H1 (cell line): ENCODE data around the gene CS. TPM values are rescaled to one million over a fixed set of nuclear protein-coding genes. Genes with fewer than 3 reads are reported as not detected.

Experiments
- CTCF ChIA-PET: fragments of 300-600 bp; sonication (Branson Sonifier 250); formaldehyde crosslinking; loops from one replicate; lab custom pipeline; 2021; ENCODE audit not compliant: partially characterized antibody; lab: Charles Lee
- POLR2A ChIA-PET: fragments of 300-600 bp; sonication (Branson Sonifier 250); formaldehyde crosslinking; loops from one replicate; lab custom pipeline; 2021; ENCODE audit warnings: inconsistent platforms; ENCODE audit not compliant: partially characterized antibody; lab: Charles Lee
- DNase-seq, 2 experiments: peaks; one replicate each; pipeline versions ENCODE4 v3.0.0 to v3.0.0-alpha.2; 2010 to 2022; ENCODE audit warnings: low spot score in 2 of 2, low read depth in 1 of 2, mixed read lengths in 1 of 2
- FAIRE-seq: peaks from 2 replicates; lab custom pipeline; 2011; peaks lifted over from hg19 to GRCh38; lab: Jason Lieb, UNC
- H2AFZ ChIP-seq: 2 replicates; pipeline ENCODE4 v1.8.1; 2012; ENCODE audit warnings: low read length, inconsistent platforms
- H2AK5ac ChIP-seq: 2 replicates; pipeline ENCODE4 v1.6.1; 2013; ENCODE audit warnings: low read depth, low read length
- H2BK120ac ChIP-seq: replicated peaks from 2 replicates; pipeline ENCODE3; 2013; ENCODE audit warnings: low read depth, low read length, inconsistent platforms
- H2BK12ac ChIP-seq: 2 replicates; pipeline ENCODE4 v1.6.1; 2013; ENCODE audit warnings: low read depth, low read length
- H2BK15ac ChIP-seq: 2 replicates; pipeline ENCODE4 v1.6.1; 2013; ENCODE audit warnings: low read length
- H2BK20ac ChIP-seq: 2 replicates; pipeline ENCODE4 v1.6.1; 2013; ENCODE audit warnings: low read length
- H2BK5ac ChIP-seq: 2 replicates; pipeline ENCODE4 v1.6.1; 2013; ENCODE audit warnings: low read depth, low read length
- H3K14ac ChIP-seq: 2 replicates; pipeline ENCODE4 v1.6.1; 2013; ENCODE audit warnings: inconsistent platforms; ENCODE audit not compliant: insufficient read length
- H3K18ac ChIP-seq: 2 replicates; pipeline ENCODE4 v1.6.1; 2013; ENCODE audit warnings: low read length; ENCODE audit errors: extremely low read depth
- H3K23ac ChIP-seq: 2 replicates; pipeline ENCODE4 v1.6.1; 2013; ENCODE audit warnings: inconsistent platforms; ENCODE audit not compliant: insufficient read length
- H3K23me2 ChIP-seq: 2 replicates; pipeline ENCODE4 v1.6.1; 2013; ENCODE audit warnings: low read depth, low read length
- H3K27ac ChIP-seq: 2 replicates; pipeline ENCODE4 v1.6.1; 2011; ENCODE audit warnings: low read depth, low read length, inconsistent platforms
- H3K27me3 ChIP-seq, 4 experiments: replicated peaks in 1 of 4; 1 replicate in 1 of 4; 2 replicates in 3 of 4; pipeline versions ENCODE4 v1.6.1 to v1.8.1; 2011 to 2013; ENCODE audit warnings: low read length in 3 of 4, mild to moderate bottlenecking in 3 of 4, inconsistent platforms in 2 of 4, mixed read lengths in 2 of 4, moderate library complexity in 1 of 4; ENCODE audit not compliant: control insufficient read depth in 3 of 4, insufficient read depth in 3 of 4; ENCODE audit errors: extremely low read depth in 1 of 4
- H3K36me3 ChIP-seq, 4 experiments: 2 replicates each; pipeline versions ENCODE4 v1.6.1 to v1.8.1; 2011 to 2013; ENCODE audit warnings: mild to moderate bottlenecking in 4 of 4, low read length in 3 of 4, moderate library complexity in 2 of 4, control low read depth in 1 of 4, inconsistent platforms in 1 of 4; ENCODE audit not compliant: insufficient read depth in 4 of 4, control insufficient read depth in 2 of 4
- H3K4ac ChIP-seq: replicated peaks from 2 replicates; pipeline ENCODE3; 2013; ENCODE audit warnings: low read length, low read depth, mixed read lengths, inconsistent platforms; ENCODE audit not compliant: insufficient read length
- H3K4me1 ChIP-seq, 4 experiments: replicated peaks in 1 of 4; 1 replicate in 1 of 4; 2 replicates in 3 of 4; pipeline versions ENCODE4 v1.6.1 to v1.8.1; 2011 to 2013; ENCODE audit warnings: low read length in 3 of 4, inconsistent platforms in 2 of 4, mixed read lengths in 1 of 4; ENCODE audit not compliant: insufficient read depth in 4 of 4, control insufficient read depth in 3 of 4
- H3K4me2 ChIP-seq, 2 experiments: 2 replicates each; pipeline versions ENCODE4 v1.6.1 to v1.8.1; 2011 to 2013; ENCODE audit warnings: low read depth in 2 of 2, low read length in 2 of 2, control low read depth in 1 of 2, inconsistent platforms in 1 of 2, mild to moderate bottlenecking in 1 of 2; ENCODE audit not compliant: insufficient read depth in 1 of 2
- H3K4me3 ChIP-seq, 4 experiments: fragments of 200-600, 300-600 bp in 1 of 4; sonication (generic), shearing (Covaris generic), sonication (Bioruptor Twin) in 1 of 4; 2 replicates each; pipeline versions ENCODE4 v1.5.1 to v1.8.1; 2011 to 2016; ENCODE audit warnings: low read length in 4 of 4, low read depth in 3 of 4, control low read depth in 2 of 4, inconsistent platforms in 2 of 4, mild to moderate bottlenecking in 2 of 4, mixed read lengths in 1 of 4, moderate library complexity in 1 of 4; ENCODE audit not compliant: insufficient read depth in 2 of 4; ENCODE audit errors: extremely low read depth in 1 of 4
- H3K56ac ChIP-seq: replicated peaks from 2 replicates; pipeline ENCODE3; 2013; ENCODE audit warnings: low read depth, mild to moderate bottlenecking, mixed read lengths, low read length, inconsistent platforms; ENCODE audit not compliant: insufficient read length
- H3K79me1 ChIP-seq: 2 replicates; pipeline ENCODE4 v1.6.1; 2013; ENCODE audit warnings: low read depth, low read length, control low read depth
- H3K79me2 ChIP-seq, 2 experiments: 2 replicates each; pipeline versions ENCODE4 v1.6.1 to v1.8.1; 2012 to 2013; ENCODE audit warnings: low read length in 2 of 2, mild to moderate bottlenecking in 2 of 2, inconsistent platforms in 1 of 2; ENCODE audit not compliant: insufficient read depth in 2 of 2, control insufficient read depth in 1 of 2
- H3K9ac ChIP-seq, 4 experiments: replicated peaks in 1 of 4; 1 replicate in 1 of 4; 2 replicates in 3 of 4; pipeline versions ENCODE4 v1.6.1 to v1.8.1; 2011 to 2013; ENCODE audit warnings: low read depth in 3 of 4, low read length in 3 of 4, control low read depth in 2 of 4, mild to moderate bottlenecking in 2 of 4, moderate library complexity in 2 of 4, inconsistent platforms in 1 of 4; ENCODE audit errors: extremely low read depth in 1 of 4
- H3K9me3 ChIP-seq, 2 experiments: 2 replicates each; pipeline versions ENCODE4 v1.6.1 to v1.8.1; 2012 to 2013; ENCODE audit warnings: mild to moderate bottlenecking in 2 of 2, moderate library complexity in 2 of 2, control low read depth in 1 of 2, inconsistent platforms in 1 of 2, low read depth in 1 of 2, low read length in 1 of 2, mixed read lengths in 1 of 2; ENCODE audit not compliant: insufficient read depth in 2 of 2
- H4K20me1 ChIP-seq, 2 experiments: replicated peaks in 1 of 2; 2 replicates each; pipeline versions ENCODE3 to v1.8.1; 2011 to 2013; ENCODE audit warnings: inconsistent platforms in 2 of 2, low read length in 2 of 2, mild to moderate bottlenecking in 1 of 2; ENCODE audit not compliant: insufficient read depth in 2 of 2, control insufficient read depth in 1 of 2
- H4K5ac ChIP-seq: 2 replicates; pipeline ENCODE4 v1.6.1; 2013; ENCODE audit warnings: low read length, low read depth, mixed read lengths, inconsistent platforms; ENCODE audit not compliant: insufficient read length
- H4K8ac ChIP-seq: 2 replicates; pipeline ENCODE4 v1.8.0; 2013; ENCODE audit warnings: mild to moderate bottlenecking, moderate library complexity, low read length, inconsistent platforms; ENCODE audit not compliant: insufficient read depth; ENCODE audit errors: extremely low read depth
- H4K91ac ChIP-seq: replicated peaks from 2 replicates; pipeline ENCODE3; 2013; ENCODE audit warnings: low read length, mixed read lengths, inconsistent platforms; ENCODE audit not compliant: insufficient read length
- ATF2 ChIP-seq: IDR thresholded peaks from 2 replicates; pipeline ENCODE4 v1.6.1; 2012; ENCODE audit warnings: low read length, inconsistent platforms
- BACH1 ChIP-seq: IDR thresholded peaks from 2 replicates; pipeline ENCODE4 v1.6.1; 2012; ENCODE audit warnings: low read length, improper control_type of control experiment
- CHD2 ChIP-seq: IDR thresholded peaks from 2 replicates; pipeline ENCODE4 v1.6.1; 2012; ENCODE audit warnings: low read length, improper control_type of control experiment
- CTCF ChIP-seq, 3 experiments: IDR thresholded peaks; 1 replicate in 2 of 3; 2 replicates in 1 of 3; pipeline versions ENCODE4 v1.5.1 to v1.6.1; 2011; ENCODE audit warnings: low read length in 3 of 3, mild to moderate bottlenecking in 3 of 3, inconsistent platforms in 2 of 3, low read depth in 1 of 3, moderate library complexity in 1 of 3; ENCODE audit not compliant: insufficient read depth in 1 of 3; ENCODE audit errors: control extremely low read depth in 1 of 3
- EGR1 ChIP-seq: IDR thresholded peaks from 2 replicates; pipeline ENCODE4 v1.6.1; 2011; ENCODE audit warnings: low read depth, low read length, borderline replicate concordance
- NANOG ChIP-seq: IDR thresholded peaks from 2 replicates; pipeline ENCODE4 v1.6.1; 2011; ENCODE audit warnings: low read length, low read depth, mild to moderate bottlenecking, inconsistent platforms; ENCODE audit not compliant: insufficient read depth, poor library complexity, severe bottlenecking
- SIRT6 ChIP-seq: IDR thresholded peaks from one replicate; pipeline ENCODE4 v1.7.1; 2012; ENCODE audit warnings: low read length, inconsistent platforms
- SIX5 ChIP-seq: IDR thresholded peaks from 2 replicates; pipeline ENCODE4 v1.6.1; 2011; ENCODE audit warnings: mild to moderate bottlenecking, low read depth, low read length
- SP1 ChIP-seq: IDR thresholded peaks from 2 replicates; pipeline ENCODE4 v1.6.1; 2011; ENCODE audit warnings: low read depth, low read length
- SRF ChIP-seq: IDR thresholded peaks from 2 replicates; pipeline ENCODE4 v1.6.1; 2011; ENCODE audit warnings: mild to moderate bottlenecking, low read depth, low read length, moderate library complexity
- WGBS, 2 experiments: shearing (Covaris generic) in 1 of 2; methylation state at CpG; one replicate each; pipeline versions ENCODE4 v1.1.6 to v1.1.7; 2013 to 2015; ENCODE audit warnings: low lambda C conversion rate in 2 of 2, mixed read lengths in 2 of 2, inconsistent platforms in 1 of 2, low coverage in 1 of 2, missing lambda C conversion rate in 1 of 2; ENCODE audit not compliant: insufficient replicate concordance in 2 of 2, insufficient coverage in 1 of 2, insufficient read length in 1 of 2; ENCODE audit errors: extremely low coverage in 1 of 2, missing lambda C conversion rate in 1 of 2; 5-methylcytosine and 5-hydroxymethylcytosine counted together
- polyA plus RNA-seq, 7 experiments: library from polyadenylated mRNA; depleted of rRNA in 3 of 7; stranded (reverse) in 5 of 7; unstranded in 2 of 7; fragments of >200 nt in 5 of 7; fragments of 200-250 nt in 2 of 7; gene quantifications; 1 replicate in 5 of 7; 2 replicates in 1 of 7; 4 replicates in 1 of 7; pipeline versions ENCODE4 v1.2.1 to v1.2.3, GENCODE V29; 2011 to 2013; ENCODE audit warnings: missing spikeins in 2 of 7, mixed read lengths in 2 of 7
- total RNA-seq: library from RNA; stranded (reverse); fragmentation: NEBNext Ultra II Directional; extraction: Animal tissue kit (Norgen Biotek cat#: 25700); gene quantifications from 2 replicates; pipeline ENCODE4 v1.2.1, GENCODE V29; 2021

CS gene
- total and polyA plus RNA-seq, 2 of the 8 experiments (the other 6 are each of a cell fraction or from before 2014, with no cell fraction given) = 96.6 to 238 TPM

GRCh38 chr12:56297400-56297799 lies 2.7 kb downstream of the CS start:
- Histone ChIP-seq H3K79me2 (peaks cover 12 to 51% of the 10 kb centered on the region in 2 experiments), H3K36me3 (peaks cover 0 to 9% (median 1%) of the 10 kb centered on the region in 4 experiments; a peak in 3 of 8 replicates), H2AFZ (no peak overlapping the region), H3K4me1 (peaks cover 0 to 9% (median 2%) of the 10 kb centered on the region in 4 experiments; a peak in 4 of 7 replicates), H4K5ac (no peak overlapping the region), H3K4ac (no peak overlapping the region), H2BK15ac (no peak overlapping the region), H2BK20ac (no peak overlapping the region), H3K23me2 (peaks cover 3% of the 10 kb centered on the region; the same call in 1 of the 2 replicates), H4K8ac (no peak overlapping the region), H3K9ac (no peak overlapping the region), H3K27ac (no peak overlapping the region), H3K18ac (no peak overlapping the region), H2BK12ac (no peak overlapping the region), H3K4me3 (no peak overlapping the region), H3K4me2 (no peak overlapping the region), H3K56ac (no peak overlapping the region), H3K14ac (no peak overlapping the region), H3K79me1 (no peaks in the 10 kb centered on the region), H2BK120ac (no peak overlapping the region), H3K27me3 (no peaks in the 10 kb centered on the region), H2AK5ac (no peak overlapping the region), H4K20me1 (peaks cover 0 to 5% of the 10 kb centered on the region in 2 experiments), H4K91ac (no peak overlapping the region), H3K23ac (no peak overlapping the region), H3K9me3 (no peaks in the 10 kb centered on the region), H2BK5ac (no peak overlapping the region)
- CTCF ChIA-PET = interaction anchor here (1.0 to 1.9 kb wide), 5 partner anchors 29 to 129 kb away, joined by 3 to 5 read pairs (median 3); no protein-coding TSS in a partner anchor
- POLR2A ChIA-PET = interaction anchor here (0.7 to 1.7 kb wide), 7 partner anchors 23 to 180 kb away, joined by 3 to 5 read pairs (median 3); partner anchors contain the start of genes MYL6, PAN2, RNF41 and ZC3H10
- DNase-seq (no peak), FAIRE-seq (no peak)
- WGBS, 2 experiments = 93% methylated on average over 8 of the region's 8 CpGs; no CpG with 5 or more reads in 1 of the 2 experiments
- no peak for TF ChIP-seq SP1
- no peak for TF ChIP-seq CTCF (IDR thresholded peaks at IDR 0.05; ENCODE audit: control extremely low read depth in 1 of 3, insufficient read depth in 1 of 3, low read depth in 1 of 3, low read length in 3 of 3)
- TF ChIP-seq CHD2 = no peak
- no peak for TF ChIP-seq SIRT6
- TF ChIP-seq BACH1 = no peak
- TF ChIP-seq NANOG = no peak
- TF ChIP-seq SRF = no peak
- TF ChIP-seq ATF2 = no peak
- no peak for TF ChIP-seq SIX5
- TF ChIP-seq EGR1 = no peak
